ENCODE data around the gene SEPTIN2.
"Not testable (repeated sequence)": the region's sequence is repeated elsewhere in the genome, so short reads cannot be mapped to it uniquely, and the experiment has no call there.

The SEPTIN2 gene

GRCh38 chr2:241368643-241369042 is 52.9 kb downstream of the SEPTIN2 start:
- no peaks in the 10 kb centered on the region for H3K27me3 ChIP-seq (ENCODE audit: insufficient read depth, low read length, poor library complexity)
- H3K56ac ChIP-seq (ENCODE audit: low read length) = no peak overlapping the region
- no peak overlapping the region for H3K4me2 ChIP-seq (ENCODE audit: low read length)
- H2BK15ac ChIP-seq (replicated peaks; ENCODE audit: low read depth) = no peak overlapping the region
- H4K8ac ChIP-seq (ENCODE audit: low read depth, low read length) = no peak overlapping the region
- H3K4me1 ChIP-seq (ENCODE audit: control insufficient read depth, low read depth, low read length) = no peaks in the 10 kb centered on the region
- no peak overlapping the region for H3K23ac ChIP-seq (ENCODE audit: low read length)
- DNase-seq = no peak
- H3K4ac ChIP-seq (ENCODE audit: low read depth, low read length) = no peak overlapping the region
- no peak overlapping the region for H3K18ac ChIP-seq (ENCODE audit: low read length)
- peaks cover 10% of the 10 kb centered on the region for H3K79me2 ChIP-seq (ENCODE audit: control insufficient read depth, insufficient read depth, low read length)
- no peak overlapping the region for H2BK120ac ChIP-seq (ENCODE audit: low read depth, low read length)
- no peak overlapping the region for H3K4me3 ChIP-seq (ENCODE audit: low read length)
- H3K9ac ChIP-seq (ENCODE audit: low read length) = no peak overlapping the region
- no peaks in the 10 kb centered on the region for H3K36me3 ChIP-seq (ENCODE audit: control insufficient read depth, insufficient read depth, low read length)
- H3K79me1 ChIP-seq (ENCODE audit: low read length) = peaks cover 15% of the 10 kb centered on the region
- no CpG with 5 or more reads among the region's 3 CpGs for WGBS (ENCODE audit: extremely low coverage, insufficient coverage, low lambda C conversion rate)
- H3K27ac ChIP-seq (ENCODE audit: low read depth, low read length) = no peak overlapping the region
- H4K5ac ChIP-seq (ENCODE audit: low read length) = no peak overlapping the region
- no peak overlapping the region for H2BK5ac ChIP-seq (ENCODE audit: low read length)
- H2AK5ac ChIP-seq (ENCODE audit: low read length) = no peak overlapping the region

- Histone ChIP-seq H3K4ac (ENCODE audit: low read depth, low read length) (no peak overlapping the region), H3K18ac (ENCODE audit: low read length) (no peak overlapping the region)
Measured at GRCh38 chr2:241372361-241372992, 56.8 kb downstream of the SEPTIN2 start.

GRCh38 chr2:241373446-241373845 is 57.7 kb downstream of the SEPTIN2 start:
- no peak overlapping the region for H2AK5ac ChIP-seq (ENCODE audit: low read length)
- H2BK5ac ChIP-seq (ENCODE audit: low read length) = no peak overlapping the region
- H3K4ac ChIP-seq (ENCODE audit: low read depth, low read length) = no peak overlapping the region
- peaks cover 4% of the 10 kb centered on the region for H3K79me2 ChIP-seq (ENCODE audit: control insufficient read depth, insufficient read depth, low read length)
- no peak overlapping the region for H3K18ac ChIP-seq (ENCODE audit: low read length)
- H3K4me1 ChIP-seq (ENCODE audit: control insufficient read depth, low read depth, low read length) = peaks cover 2% of the 10 kb centered on the region
- H3K36me3 ChIP-seq (ENCODE audit: control insufficient read depth, insufficient read depth, low read length) = no peaks in the 10 kb centered on the region
- no peak overlapping the region for H2BK15ac ChIP-seq (replicated peaks; ENCODE audit: low read depth)
- H3K79me1 ChIP-seq (ENCODE audit: low read length) = peaks cover 7% of the 10 kb centered on the region
- no peaks in the 10 kb centered on the region for H3K27me3 ChIP-seq (ENCODE audit: insufficient read depth, low read length, poor library complexity)
- no peak overlapping the region for H3K9ac ChIP-seq (ENCODE audit: low read length)
- no peak overlapping the region for H4K8ac ChIP-seq (ENCODE audit: low read depth, low read length)
- no peak for DNase-seq
- H3K23ac ChIP-seq (ENCODE audit: low read length) = no peak overlapping the region
- no peak overlapping the region for H3K4me3 ChIP-seq (ENCODE audit: low read length)
- H3K56ac ChIP-seq (ENCODE audit: low read length) = no peak overlapping the region
- H2BK120ac ChIP-seq (ENCODE audit: low read depth, low read length) = no peak overlapping the region
- WGBS (ENCODE audit: extremely low coverage, insufficient coverage, low lambda C conversion rate) = no CpG with 5 or more reads among the region's 3 CpGs
- no peak overlapping the region for H4K5ac ChIP-seq (ENCODE audit: low read length)
- H3K27ac ChIP-seq (ENCODE audit: low read depth, low read length) = no peak overlapping the region
- no peak overlapping the region for H3K4me2 ChIP-seq (ENCODE audit: low read length)

More at GRCh38 chr2:241372361-241372992, 56.8 kb downstream of the SEPTIN2 start:
- no peak overlapping the region for H3K56ac ChIP-seq (ENCODE audit: low read length)
- H3K4me3 ChIP-seq (ENCODE audit: low read length) = no peak overlapping the region
- no peak overlapping the region for H3K27ac ChIP-seq (ENCODE audit: low read depth, low read length)
- H3K36me3 ChIP-seq (ENCODE audit: control insufficient read depth, insufficient read depth, low read length) = no peaks in the 10 kb centered on the region
- no peak for DNase-seq
- no peak overlapping the region for H2BK120ac ChIP-seq (ENCODE audit: low read depth, low read length)
- no peak overlapping the region for H2BK5ac ChIP-seq (ENCODE audit: low read length)
- H3K79me2 ChIP-seq (ENCODE audit: control insufficient read depth, insufficient read depth, low read length) = peaks cover 4% of the 10 kb centered on the region
- no peak overlapping the region for H2BK15ac ChIP-seq (replicated peaks; ENCODE audit: low read depth)
- H3K9ac ChIP-seq (ENCODE audit: low read length) = no peak overlapping the region
- no peak overlapping the region for H4K8ac ChIP-seq (ENCODE audit: low read depth, low read length)
- H2AK5ac ChIP-seq (ENCODE audit: low read length) = no peak overlapping the region
- H3K27me3 ChIP-seq (ENCODE audit: insufficient read depth, low read length, poor library complexity) = no peaks in the 10 kb centered on the region
- WGBS (ENCODE audit: extremely low coverage, insufficient coverage, low lambda C conversion rate) = no CpG with 5 or more reads among the region's 11 CpGs
- peaks cover 10% of the 10 kb centered on the region for H3K79me1 ChIP-seq (ENCODE audit: low read length)
- peaks cover 2% of the 10 kb centered on the region for H3K4me1 ChIP-seq (ENCODE audit: control insufficient read depth, low read depth, low read length)
- no peak overlapping the region for H4K5ac ChIP-seq (ENCODE audit: low read length)
- no peak overlapping the region for H3K23ac ChIP-seq (ENCODE audit: low read length)
- no peak overlapping the region for H3K4me2 ChIP-seq (ENCODE audit: low read length)

GRCh38 chr2:241373906-241374305 is 58.2 kb downstream of the SEPTIN2 start:
- H3K4me2 ChIP-seq (ENCODE audit: low read length); H3K27ac ChIP-seq (ENCODE audit: low read depth, low read length); H2BK5ac ChIP-seq (ENCODE audit: low read length); H3K23ac ChIP-seq (ENCODE audit: low read length); H4K8ac ChIP-seq (ENCODE audit: low read depth, low read length); H3K27me3 ChIP-seq (ENCODE audit: insufficient read depth, low read length, poor library complexity); H3K4me3 ChIP-seq (ENCODE audit: low read length); DNase-seq; H2BK120ac ChIP-seq (ENCODE audit: low read depth, low read length); H4K5ac ChIP-seq (ENCODE audit: low read length); H3K9ac ChIP-seq (ENCODE audit: low read length); H2AK5ac ChIP-seq (ENCODE audit: low read length); H3K18ac ChIP-seq (ENCODE audit: low read length); H3K56ac ChIP-seq (ENCODE audit: low read length); H3K4ac ChIP-seq (ENCODE audit: low read depth, low read length); H3K4me1 ChIP-seq (ENCODE audit: control insufficient read depth, low read depth, low read length); H3K36me3 ChIP-seq (ENCODE audit: control insufficient read depth, insufficient read depth, low read length); H3K79me2 ChIP-seq (ENCODE audit: control insufficient read depth, insufficient read depth, low read length); H2BK15ac ChIP-seq (replicated peaks; ENCODE audit: low read depth); H3K79me1 ChIP-seq (ENCODE audit: low read length): not testable (repeated sequence)
- no CpG with 5 or more reads among the region's 6 CpGs for WGBS (ENCODE audit: extremely low coverage, insufficient coverage, low lambda C conversion rate)

- H2AK5ac ChIP-seq (ENCODE audit: low read length) = no peak overlapping the region
- no peak overlapping the region for H4K8ac ChIP-seq (ENCODE audit: low read depth, low read length)
- H4K5ac ChIP-seq (ENCODE audit: low read length) = no peak overlapping the region
- H3K27ac ChIP-seq (ENCODE audit: low read depth, low read length) = no peak overlapping the region
- H2BK5ac ChIP-seq (ENCODE audit: low read length) = no peak overlapping the region
- H2BK15ac ChIP-seq (replicated peaks; ENCODE audit: low read depth) = no peak overlapping the region
- no peaks in the 10 kb centered on the region for H3K36me3 ChIP-seq (ENCODE audit: control insufficient read depth, insufficient read depth, low read length)
- no peak overlapping the region for H3K4ac ChIP-seq (ENCODE audit: low read depth, low read length)
- no peak overlapping the region for H3K23ac ChIP-seq (ENCODE audit: low read length)
- no peak overlapping the region for H3K56ac ChIP-seq (ENCODE audit: low read length)
- H3K4me1 ChIP-seq (ENCODE audit: control insufficient read depth, low read depth, low read length) = peaks cover 2% of the 10 kb centered on the region
- no peaks in the 10 kb centered on the region for H3K27me3 ChIP-seq (ENCODE audit: insufficient read depth, low read length, poor library complexity)
- no peak overlapping the region for H3K4me2 ChIP-seq (ENCODE audit: low read length)
- no peak overlapping the region for H2BK120ac ChIP-seq (ENCODE audit: low read depth, low read length)
- H3K79me1 ChIP-seq (ENCODE audit: low read length) = peaks cover 11% of the 10 kb centered on the region
- H3K4me3 ChIP-seq (ENCODE audit: low read length) = no peak overlapping the region
- WGBS (ENCODE audit: extremely low coverage, insufficient coverage, low lambda C conversion rate) = no CpG with 5 or more reads among the region's 1 CpG
- no peak for DNase-seq
- H3K18ac ChIP-seq (ENCODE audit: low read length) = no peak overlapping the region
- H3K79me2 ChIP-seq (ENCODE audit: control insufficient read depth, insufficient read depth, low read length) = peaks cover 4% of the 10 kb centered on the region
- no peak overlapping the region for H3K9ac ChIP-seq (ENCODE audit: low read length)
Measured at GRCh38 chr2:241375300-241375699, 59.6 kb downstream of the SEPTIN2 start.

GRCh38 chr2:241376808-241377207 is 61.1 kb downstream of the SEPTIN2 start:
- Histone ChIP-seq H2BK15ac (replicated peaks; ENCODE audit: low read depth) (no peak overlapping the region), H3K79me2 (ENCODE audit: control insufficient read depth, insufficient read depth, low read length) (no peaks in the 10 kb centered on the region), H3K79me1 (ENCODE audit: low read length) (peaks cover 13% of the 10 kb centered on the region), H3K56ac (ENCODE audit: low read length) (no peak overlapping the region), H4K8ac (ENCODE audit: low read depth, low read length) (no peak overlapping the region), H4K5ac (ENCODE audit: low read length) (no peak overlapping the region), H3K4me2 (ENCODE audit: low read length) (no peak overlapping the region), H3K9ac (ENCODE audit: low read length) (no peak overlapping the region), H3K18ac (ENCODE audit: low read length) (no peak overlapping the region), H3K36me3 (ENCODE audit: control insufficient read depth, insufficient read depth, low read length) (no peaks in the 10 kb centered on the region), H3K27ac (ENCODE audit: low read depth, low read length) (no peak overlapping the region), H2BK120ac (ENCODE audit: low read depth, low read length) (no peak overlapping the region), H3K4me1 (ENCODE audit: control insufficient read depth, low read depth, low read length) (peaks cover 2% of the 10 kb centered on the region), H2BK5ac (ENCODE audit: low read length) (no peak overlapping the region), H3K4ac (ENCODE audit: low read depth, low read length) (no peak overlapping the region), H3K4me3 (ENCODE audit: low read length) (no peak overlapping the region), H2AK5ac (ENCODE audit: low read length) (no peak overlapping the region), H3K27me3 (ENCODE audit: insufficient read depth, low read length, poor library complexity) (no peaks in the 10 kb centered on the region), H3K23ac (ENCODE audit: low read length) (no peak overlapping the region)
- no peak for DNase-seq
- WGBS (ENCODE audit: extremely low coverage, insufficient coverage, low lambda C conversion rate) = no CpG with 5 or more reads among the region's 2 CpGs
